Testis (tissue), 2 donors: Measurements from ENCODE around the gene NUP98.

Experiments used
- CTCF ChIP-seq, 3 experiments: fragments of 450-650 bp in 2 of 3; fragments of 200-600 bp in 1 of 3; sonication (generic) in 1 of 3; IDR thresholded peaks; one replicate each; pipeline ENCODE4 v1.5.1; 2016 to 2019; ENCODE audit warnings: antibody characterized with exemption in 3 of 3, mild to moderate bottlenecking in 2 of 3, moderate library complexity in 1 of 3
- POLR2A ChIP-seq: fragments of 450-650 bp; IDR thresholded peaks from one replicate; pipeline ENCODE4 v1.6.1; 2017; ENCODE audit warnings: antibody characterized with exemption, mild to moderate bottlenecking, moderate library complexity

- TF ChIP-seq CTCF (IDR thresholded peaks at IDR 0.05) (no peak), POLR2A (no peak)
Observed at GRCh38 chr11:3669742-3670183, 127.6 kb downstream of the NUP98 start.
